Measurements from ENCODE around the gene DNAJC1. TPM values are rescaled to one million over a fixed set of nuclear protein-coding genes. Genes with fewer than 3 reads are reported as not detected.

The DNAJC1 gene
- total and polyA plus RNA-seq, 3 donors from 2014 or later, result 16.7 to 59.6 (median 59.0) TPM

GRCh38 chr10:22006379-22006884, 2.9 kb upstream of the DNAJC1 start:
- no peak overlapping the region for H3K27ac ChIP-seq
- no peaks in the 10 kb centered on the region for H3K36me3 ChIP-seq (ENCODE audit: low read depth, missing control alignments)
- no peak for DNase-seq
- H3K27me3 ChIP-seq, result no peaks in the 10 kb centered on the region
- no peaks in the 10 kb centered on the region for H3K9me3 ChIP-seq
- intact Hi-C loops (cut with DNase I; ENCODE audit: low total_unique reads), result loop anchor here (10.0 kb wide), 1 partner anchor 978 kb away; no protein-coding TSS in a partner anchor
- no peak for TF ChIP-seq POLR2A (IDR thresholded peaks at IDR 0.05)
- no peak for TF ChIP-seq CTCF (IDR thresholded peaks at IDR 0.05)
- peaks cover 10% of the 10 kb centered on the region for H3K4me1 ChIP-seq
- no peak overlapping the region for H3K4me3 ChIP-seq

- no peak for TF ChIP-seq POLR2A (IDR thresholded peaks at IDR 0.05)
- no peak for TF ChIP-seq CTCF (IDR thresholded peaks at IDR 0.05)
- Histone ChIP-seq H3K9me3 (no peaks in the 10 kb centered on the region), H3K27me3 (no peaks in the 10 kb centered on the region), H3K36me3 (ENCODE audit: low read depth, missing control alignments) (no peaks in the 10 kb centered on the region), H3K4me1 (peaks cover 10% of the 10 kb centered on the region), H3K4me3 (no peak overlapping the region), H3K27ac (no peak overlapping the region)
- no peak for DNase-seq
- intact Hi-C loops (cut with DNase I; ENCODE audit: low total_unique reads), result loop anchor here (10.0 kb wide), 1 partner anchor 979 kb away; no protein-coding TSS in a partner anchor
- WGBS, 2 donors, result 83 to 84% methylated on average over 2 of the region's 2 CpGs
These were observed 2.2 kb upstream of the DNAJC1 start for GRCh38 chr10:22005763-22006162.

- H3K4me3 ChIP-seq, result peak overlapping the region; percentile 77 to 89
- intact Hi-C loops (cut with DNase I; ENCODE audit: low total_unique reads), result loop anchor here (10.0 kb wide), 1 partner anchor 981 kb away; no protein-coding TSS in a partner anchor
- H3K4me1 ChIP-seq, result peaks cover 10% of the 10 kb centered on the region
- H3K27me3 ChIP-seq, result no peaks in the 10 kb centered on the region
- TF ChIP-seq CTCF (IDR thresholded peaks at IDR 0.05), result no peak
- TF ChIP-seq POLR2A (IDR thresholded peaks at IDR 0.05), result no peak
- no peaks in the 10 kb centered on the region for H3K36me3 ChIP-seq (ENCODE audit: low read depth, missing control alignments)
- no peaks in the 10 kb centered on the region for H3K9me3 ChIP-seq
- H3K27ac ChIP-seq, result peak overlapping the region; percentile 90 to 94
- no peak for DNase-seq
- WGBS, 2 donors, result 0% methylated on average over 2 of the region's 2 CpGs
These were observed 393 bp upstream of the DNAJC1 start for GRCh38 chr10:22003964-22004281.

GRCh38 chr10:22002591-22003176, 846 bp downstream of the DNAJC1 start:
- H3K9me3 ChIP-seq, result no peaks in the 10 kb centered on the region
- peak overlapping the region; percentile 77 to 89 for H3K4me3 ChIP-seq
- no peaks in the 10 kb centered on the region for H3K27me3 ChIP-seq
- TF ChIP-seq POLR2A (IDR thresholded peaks at IDR 0.05), result no peak
- TF ChIP-seq CTCF (IDR thresholded peaks at IDR 0.05), result no peak
- H3K4me1 ChIP-seq, result peaks cover 10% of the 10 kb centered on the region
- intact Hi-C loops (cut with DNase I; ENCODE audit: low total_unique reads), result loop anchor here (10.0 kb wide), 1 partner anchor 982 kb away; no protein-coding TSS in a partner anchor
- 0% methylated on average over 13 to 18 of the region's 21 CpGs for WGBS, 2 donors
- peak overlapping the region; percentile 90 to 94 for H3K27ac ChIP-seq
- DNase-seq, result no peak
- no peaks in the 10 kb centered on the region for H3K36me3 ChIP-seq (ENCODE audit: low read depth, missing control alignments)

GRCh38 chr10:21995557-21995956, 8.0 kb downstream of the DNAJC1 start:
- H3K9me3 ChIP-seq, result no peaks in the 10 kb centered on the region
- H3K27me3 ChIP-seq, result no peaks in the 10 kb centered on the region
- intact Hi-C loops (cut with DNase I; ENCODE audit: low total_unique reads), result no loop called here
- H3K36me3 ChIP-seq (ENCODE audit: low read depth, missing control alignments), result no peaks in the 10 kb centered on the region
- no peak for DNase-seq
- no peaks in the 10 kb centered on the region for H3K4me1 ChIP-seq
- 95 to 96% methylated on average over 2 of the region's 2 CpGs for WGBS, 2 donors
- H3K4me3 ChIP-seq, result no peak overlapping the region
- H3K27ac ChIP-seq, result no peak overlapping the region
- TF ChIP-seq POLR2A (IDR thresholded peaks at IDR 0.05) (no peak), CTCF (IDR thresholded peaks at IDR 0.05) (no peak)
